GM21515 (cell line): Measurements from ENCODE around the gene PARG.
"Not testable (repeated sequence)": the region's sequence is repeated elsewhere in the genome, so short reads cannot be mapped to it uniquely, and the experiment has no call there.

ENCODE experiments used
- ATAC-seq: cut with Tn5 transposase; IDR thresholded peaks from one replicate; pipeline ENCODE4 v1.9.1; 2021; ENCODE audit not compliant: unreplicated experiment

The PARG gene

GRCh38 chr10:49908290-49909080, 33.3 kb downstream of the PARG start:
- not testable (repeated sequence) for ATAC-seq

GRCh38 chr10:49903829-49904228, 38.0 kb downstream of the PARG start:
- ATAC-seq: not testable (repeated sequence)

DNA sequence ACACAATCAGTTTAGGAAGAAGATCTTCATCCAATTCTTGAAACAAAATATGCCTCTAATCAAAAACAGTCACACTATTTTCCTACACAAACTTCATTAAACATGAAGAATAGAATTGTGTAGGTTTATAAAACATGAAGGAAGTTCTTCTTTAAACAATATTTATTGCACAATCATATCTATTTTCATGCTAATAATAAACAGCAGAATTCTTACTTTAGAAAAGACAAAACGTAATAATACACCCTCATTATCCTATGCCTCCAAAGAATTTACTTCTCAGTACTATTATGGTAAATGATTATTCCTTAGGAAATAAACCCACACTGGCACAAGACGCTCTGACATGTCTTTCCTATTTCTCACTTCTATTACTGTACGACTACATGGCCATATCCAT, 41.4 kb downstream of the PARG start:
- ATAC-seq: not testable (repeated sequence)

DNA sequence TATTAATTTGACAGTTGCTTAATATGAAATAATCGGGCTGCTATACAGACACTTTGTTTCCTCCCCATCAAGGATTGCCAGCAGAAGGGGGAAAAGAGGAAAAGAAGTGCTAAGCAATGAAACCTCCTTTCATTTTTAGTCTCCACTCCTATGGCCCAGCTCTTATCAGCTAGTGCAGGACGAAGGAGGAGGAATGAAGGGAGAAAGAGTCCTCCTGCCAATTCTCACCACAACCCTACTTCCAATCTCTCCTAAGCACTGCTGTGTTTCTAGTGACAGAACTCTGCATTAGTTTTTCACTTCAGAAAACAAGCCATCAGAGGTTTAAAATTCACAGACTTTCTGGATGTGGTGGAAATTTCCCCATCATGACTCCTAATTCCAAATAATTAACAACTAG, 41.8 kb downstream of the PARG start:
- ATAC-seq: not testable (repeated sequence)

DNA sequence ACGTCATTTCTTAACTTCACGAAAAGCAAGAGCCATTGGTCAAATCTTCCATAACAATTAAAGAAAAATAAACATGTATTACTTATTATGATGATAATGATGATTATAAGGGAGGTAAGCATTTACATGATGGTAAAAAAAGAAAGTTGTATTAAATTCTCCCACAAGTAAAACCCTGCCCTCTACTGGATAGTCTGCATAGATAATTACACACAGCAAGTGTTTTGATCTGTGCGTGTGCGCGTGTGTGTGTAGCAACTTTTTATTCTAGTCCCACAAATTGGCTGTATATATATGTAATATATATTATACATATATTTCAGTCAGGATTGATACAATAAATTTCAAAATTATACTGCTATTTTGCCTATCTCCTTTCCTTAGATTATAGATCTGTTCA, 51.8 kb downstream of the PARG start:
- not testable (repeated sequence) for ATAC-seq

- not testable (repeated sequence) for ATAC-seq
Measured at GRCh38 chr10:49884739-49885331, 57.0 kb downstream of the PARG start.

DNA sequence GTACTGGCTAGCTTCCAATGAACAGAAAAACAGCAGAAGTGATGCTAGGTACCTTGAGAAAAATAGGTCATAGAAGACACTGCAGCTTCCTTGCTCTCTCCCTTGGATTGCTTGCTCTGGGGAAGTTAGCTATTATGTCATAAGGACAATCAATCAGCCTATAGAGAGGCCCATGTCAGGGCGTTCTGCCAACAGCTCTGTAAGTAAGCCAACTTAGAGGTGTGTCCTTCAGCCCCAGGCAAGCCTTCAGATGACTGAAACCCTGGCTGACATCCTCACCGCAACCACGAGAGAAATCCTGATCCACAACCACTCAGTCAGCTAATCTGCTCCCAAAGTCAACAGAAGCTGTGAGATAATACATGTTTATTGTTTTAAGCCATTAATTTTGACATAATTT, 58.0 kb downstream of the PARG start:
- not testable (repeated sequence) for ATAC-seq

DNA sequence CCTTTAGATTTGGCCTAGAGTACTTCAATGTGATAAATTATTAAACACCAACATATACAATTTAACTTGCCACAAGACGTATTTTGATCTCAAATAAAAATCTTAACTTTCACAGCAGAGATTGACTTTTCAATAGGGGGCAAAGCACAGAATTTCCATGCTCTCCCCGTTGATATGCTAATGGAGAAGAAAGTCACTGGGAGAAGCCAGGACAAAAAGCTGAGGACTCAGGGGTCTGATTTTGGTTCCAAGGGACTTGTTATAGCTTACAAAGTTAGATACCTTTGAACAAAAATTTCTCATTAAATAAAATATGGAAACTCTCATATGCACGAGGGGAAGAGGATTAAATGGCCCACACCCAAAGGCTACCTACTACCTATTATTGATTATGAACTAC, 59.5 kb downstream of the PARG start:
- ATAC-seq: not testable (repeated sequence)

- not testable (repeated sequence) for ATAC-seq
Measured at GRCh38 chr10:49872740-49873139, 69.1 kb downstream of the PARG start.

DNA sequence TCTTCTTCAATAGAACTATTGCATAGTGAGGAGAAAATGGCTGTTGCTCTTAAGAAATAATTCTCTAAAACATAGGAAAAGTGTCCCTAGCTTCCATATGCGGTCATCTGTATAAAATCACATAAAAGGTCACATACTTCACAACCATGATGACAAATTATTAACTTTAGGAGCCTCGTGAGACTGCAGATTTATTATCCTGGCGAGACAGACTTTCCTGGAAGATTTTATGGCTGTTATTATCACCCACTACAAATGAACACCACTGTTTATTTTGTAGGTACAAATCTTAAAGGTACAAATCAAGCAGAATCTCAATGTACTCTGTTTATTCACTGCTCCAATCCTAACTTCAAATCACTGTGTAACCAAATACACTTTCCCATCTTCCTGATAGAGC, 70.4 kb downstream of the PARG start:
- not testable (repeated sequence) for ATAC-seq

DNA sequence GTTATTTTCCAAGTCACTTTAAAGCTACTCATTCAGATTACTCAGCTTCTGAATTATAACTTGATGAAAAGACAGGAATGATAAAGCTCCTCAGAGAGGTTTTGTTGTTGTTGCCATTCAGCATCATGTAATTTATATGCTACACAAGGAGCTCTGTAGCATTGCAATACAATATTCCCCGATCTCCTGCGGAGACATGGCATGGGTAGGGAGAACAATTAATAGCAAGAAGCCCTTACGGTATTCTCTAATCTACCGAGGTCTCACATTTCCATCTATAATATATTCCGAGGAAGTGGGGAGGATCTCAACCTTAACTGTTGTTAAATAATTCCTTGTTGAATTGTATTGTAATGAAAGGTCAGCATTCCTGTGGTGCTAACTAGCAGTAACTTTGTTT, 81.9 kb downstream of the PARG start:
- not testable (repeated sequence) for ATAC-seq

GRCh38 chr10:49858697-49859382, 83.0 kb downstream of the PARG start:
- not testable (repeated sequence) for ATAC-seq

DNA sequence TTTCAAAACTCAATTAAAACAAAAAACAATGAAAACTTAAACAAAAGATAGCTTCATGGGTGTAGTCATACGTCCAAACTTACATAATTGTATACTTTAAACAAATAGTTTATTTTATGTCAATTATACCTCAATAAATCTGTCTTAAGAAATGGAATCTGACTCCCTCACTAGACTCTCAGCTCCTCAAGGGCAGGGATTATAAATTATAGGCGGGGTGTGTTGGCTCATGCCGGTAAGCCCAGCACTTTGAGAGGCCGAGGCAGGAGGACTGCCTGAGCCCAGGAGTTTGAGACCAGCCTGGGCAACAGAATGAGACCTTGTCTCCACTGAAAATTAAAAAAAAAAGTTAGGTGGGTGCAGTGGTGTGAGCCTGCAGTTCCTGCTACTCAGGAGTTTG, 92.3 kb downstream of the PARG start:
- ATAC-seq: not testable (repeated sequence)

DNA sequence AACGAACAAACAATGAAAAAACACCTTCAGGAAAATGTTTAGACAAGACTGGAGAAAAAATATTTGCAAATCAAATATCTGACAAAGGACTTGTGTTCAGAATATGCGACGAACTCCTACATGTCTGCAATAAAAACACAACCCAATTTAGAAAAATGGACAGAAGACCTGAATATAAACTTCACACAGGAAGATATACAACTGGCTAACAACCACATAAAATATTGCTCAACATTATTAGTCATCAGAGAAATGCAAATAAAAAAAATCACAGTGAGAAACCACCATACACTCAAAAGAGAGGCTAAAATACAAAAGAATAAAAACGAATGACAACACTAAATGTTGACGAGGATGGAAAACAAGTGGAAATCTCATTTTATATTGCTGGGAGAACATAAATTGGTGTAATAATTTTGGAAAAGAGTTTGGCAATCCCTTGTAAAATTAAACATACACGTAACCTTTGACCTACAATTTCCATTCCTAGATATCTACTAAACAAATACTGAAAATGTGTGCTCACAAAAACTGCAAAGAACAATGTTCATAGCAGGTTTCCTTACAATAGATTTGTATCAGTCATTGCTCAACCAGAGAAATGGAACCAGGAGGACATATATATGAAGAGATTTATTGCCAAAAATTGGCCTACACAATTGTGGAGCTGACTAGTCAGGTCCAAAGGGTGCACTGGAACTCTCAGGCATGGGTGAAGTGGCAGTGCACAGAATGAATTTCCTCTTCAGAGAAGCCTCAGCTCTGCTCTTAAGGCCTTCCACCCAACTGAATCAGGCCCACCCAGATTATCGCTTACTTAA, 96.8 kb downstream of the PARG start:
- no peak for ATAC-seq

DNA sequence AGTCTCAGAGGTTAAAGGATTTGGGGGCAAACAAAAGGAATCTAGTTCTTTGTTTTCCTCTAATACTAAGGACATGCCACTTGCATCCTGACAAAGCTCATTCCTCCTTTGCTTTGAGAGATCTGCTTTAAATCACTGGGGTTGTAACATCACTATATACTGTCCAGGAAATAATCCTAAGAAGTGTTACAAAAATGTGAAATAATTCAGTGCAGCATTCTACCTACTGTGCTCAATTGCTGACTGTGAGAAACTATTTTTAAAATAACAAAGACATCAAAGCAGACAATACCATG, 99.5 kb downstream of the PARG start:
- ATAC-seq: not testable (repeated sequence)

GRCh38 chr10:49841615-49842332, 100.1 kb downstream of the PARG start:
- ATAC-seq: no peak

DNA sequence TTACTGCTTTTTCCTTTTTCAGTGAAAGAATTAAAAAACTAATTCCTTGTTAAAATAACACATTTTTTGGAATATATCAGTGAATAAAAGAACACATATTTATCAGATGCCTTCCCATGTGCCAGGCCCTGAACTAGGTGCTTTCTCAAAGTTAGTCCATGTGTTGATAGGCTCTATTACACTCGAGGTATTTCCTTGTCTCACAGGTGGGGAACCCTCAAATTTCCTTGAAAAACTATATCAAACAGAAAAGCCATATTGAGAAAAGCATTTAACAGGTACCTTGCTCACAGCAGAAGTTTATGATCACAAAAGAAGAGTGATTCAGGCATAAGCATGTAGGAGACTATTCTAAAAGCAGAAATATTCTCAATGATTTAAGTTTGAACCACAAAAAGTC, 104.1 kb downstream of the PARG start:
- ATAC-seq: no peak

GRCh38 chr10:49837051-49837478, 104.8 kb downstream of the PARG start:
- no peak for ATAC-seq

DNA sequence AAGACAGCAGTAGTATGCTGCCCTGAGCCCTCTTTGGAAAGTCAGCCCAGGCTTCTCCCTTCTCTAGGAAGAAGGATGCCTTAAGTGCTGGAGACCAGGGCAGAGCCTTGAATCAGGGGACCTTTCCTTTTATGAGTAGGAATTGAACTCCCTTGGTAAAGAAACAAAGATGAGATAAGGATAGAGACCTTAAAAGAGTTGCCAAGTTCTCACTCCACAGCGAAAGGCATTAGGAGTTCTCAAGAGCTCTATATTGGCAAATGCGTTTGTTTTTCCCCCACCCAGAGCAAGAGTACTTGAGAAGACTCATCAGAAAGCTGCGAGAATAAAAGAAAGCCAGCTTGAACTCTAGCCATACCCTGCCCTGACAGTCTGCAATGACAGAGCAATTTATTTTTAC, 106.9 kb downstream of the PARG start:
- no peak for ATAC-seq

GRCh38 chr10:49834201-49834600, 107.6 kb downstream of the PARG start:
- no peak for ATAC-seq

DNA sequence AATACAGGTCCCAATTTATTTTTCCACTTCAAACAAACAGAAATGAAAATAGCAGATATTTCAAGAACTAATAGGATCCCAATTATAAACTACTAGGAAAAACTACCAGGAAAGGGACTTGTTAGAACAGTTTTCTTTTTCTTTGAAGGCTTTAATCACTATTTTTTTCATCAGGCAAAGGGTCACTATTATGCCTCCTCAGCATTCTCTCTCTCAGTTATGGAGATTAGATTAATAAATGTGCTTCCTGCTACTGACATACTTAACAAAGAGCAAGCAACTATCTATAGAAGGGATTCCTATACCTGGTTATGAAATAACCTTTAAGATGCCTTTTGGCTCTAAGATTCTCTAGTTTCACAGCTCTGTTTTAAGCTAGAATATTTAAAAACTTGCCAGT, 108.7 kb downstream of the PARG start:
- ATAC-seq: no peak
